Panc1 (cell line): Measurements from ENCODE around the gene MCF2L. TPM values are rescaled to one million over a fixed set of nuclear protein-coding genes. Genes with fewer than 3 reads are reported as not detected.

Experiments
- ATAC-seq: fragments of 200-7000 bp; cut with Tn5 transposase; 2 replicates; pipeline ENCODE4 v1.9.1; 2020; ENCODE audit warnings: mild to moderate bottlenecking, moderate library complexity
- BruUV-seq: library from RNA; stranded (reverse); fragments of 400-500 nt; replicated peaks from 2 replicates; lab custom pipeline; 2021; lab: Mats Ljungman, UMichigan
- CTCF ChIA-PET: fragments of 300-600 bp; sonication (Branson Sonifier 250); formaldehyde crosslinking; loops from one replicate; lab custom pipeline; 2022; ENCODE audit warnings: antibody characterized with exemption; lab: Charles Lee
- POLR2A ChIA-PET: fragments of 300-600 bp; sonication (Branson Sonifier 250); formaldehyde crosslinking; loops from one replicate; lab custom pipeline; 2022; ENCODE audit warnings: antibody characterized with exemption; lab: Charles Lee
- DNase-seq: peaks from one replicate; pipeline ENCODE4 v3.0.0-alpha.2; 2010; ENCODE audit warnings: low read depth, low spot score
- H3K27ac ChIP-seq: 2 replicates; pipeline ENCODE4 v1.5.1; 2011; ENCODE audit warnings: mild to moderate bottlenecking, low read length, inconsistent platforms
- H3K27me3 ChIP-seq: fragments of 200-500 bp; sonication (Bioruptor generic); 2 replicates; pipeline ENCODE4 v1.6.0; 2014; ENCODE audit warnings: low read length, inconsistent platforms; ENCODE audit not compliant: control insufficient read depth, insufficient read depth
- H3K36me3 ChIP-seq: fragments of 200-500 bp; sonication (Bioruptor generic); 2 replicates; pipeline ENCODE4 v1.5.1; 2014; ENCODE audit warnings: inconsistent platforms, mild to moderate bottlenecking, low read length, moderate library complexity; ENCODE audit not compliant: control insufficient read depth, insufficient read depth
- H3K4me1 ChIP-seq: 2 replicates; pipeline ENCODE4 v1.5.1; 2011; ENCODE audit warnings: inconsistent platforms, mild to moderate bottlenecking, low read length, moderate library complexity; ENCODE audit not compliant: control insufficient read depth, insufficient read depth
- H3K4me3 ChIP-seq, 2 experiments: 2 replicates each; pipeline ENCODE4 v1.5.1; 2011 to 2012; ENCODE audit warnings: low read depth in 2 of 2, low read length in 2 of 2, mild to moderate bottlenecking in 2 of 2, inconsistent platforms in 1 of 2, moderate library complexity in 1 of 2
- H3K9me3 ChIP-seq: fragments of 200-500 bp; sonication (Bioruptor generic); 2 replicates; pipeline ENCODE4 v1.5.1; 2014; ENCODE audit warnings: low read depth, mild to moderate bottlenecking, inconsistent platforms, low read length, moderate library complexity; ENCODE audit not compliant: control insufficient read depth, insufficient read depth
- POLR2AphosphoS5 ChIP-seq: IDR thresholded peaks from 2 replicates; pipeline ENCODE4 v1.6.1; 2012; ENCODE audit warnings: mild to moderate bottlenecking, low read depth, low read length, moderate library complexity
- SIN3A ChIP-seq: IDR thresholded peaks from 2 replicates; pipeline ENCODE4 v1.6.1; 2012; ENCODE audit warnings: low read depth, mild to moderate bottlenecking, low read length, moderate library complexity, borderline replicate concordance; ENCODE audit not compliant: insufficient read depth
- TCF7L2 ChIP-seq: IDR thresholded peaks from 2 replicates; pipeline ENCODE4 v1.6.1; 2011; ENCODE audit warnings: mild to moderate bottlenecking, low read depth, low read length, inconsistent platforms
- in situ Hi-C: cut with HindIII; loops from 2 replicates; pipeline ENCODE4 v1.10.0; 2016; ENCODE audit warnings: low sequenced_read_pairs, low pct_unique_long_range_greater_than_20kb
- intact Hi-C: fragments of 100-400 bp; cut with micrococcal nuclease; formaldehyde crosslinking; loops from one replicate; pipeline ENCODE4 v1.10.0; 2022; ENCODE audit not compliant: unreplicated experiment
- total RNA-seq: library from RNA; stranded (reverse); gene quantifications from one replicate; pipeline ENCODE4 v1.2.1, GENCODE V29; 2021; ENCODE audit not compliant: unreplicated experiment
- TF ChIP-seq, protein P1 (sequence below): fragments of 450-650 bp; IDR thresholded peaks from 2 replicates; pipeline ENCODE4 v1.5.1; 2017; ENCODE audit warnings: mild to moderate bottlenecking
- TF ChIP-seq, protein P2 (sequence below), 2 experiments: IDR thresholded peaks; 2 replicates each; pipeline ENCODE4 v1.6.1; 2011 to 2012; ENCODE audit warnings: low read depth in 2 of 2, control low read depth in 1 of 2, low read length in 1 of 2, mild to moderate bottlenecking in 1 of 2, moderate library complexity in 1 of 2; ENCODE audit not compliant: insufficient read depth in 1 of 2

The MCF2L gene
- total RNA-seq, 1 experiment from 2014 or later: 0.57 TPM

DNA sequence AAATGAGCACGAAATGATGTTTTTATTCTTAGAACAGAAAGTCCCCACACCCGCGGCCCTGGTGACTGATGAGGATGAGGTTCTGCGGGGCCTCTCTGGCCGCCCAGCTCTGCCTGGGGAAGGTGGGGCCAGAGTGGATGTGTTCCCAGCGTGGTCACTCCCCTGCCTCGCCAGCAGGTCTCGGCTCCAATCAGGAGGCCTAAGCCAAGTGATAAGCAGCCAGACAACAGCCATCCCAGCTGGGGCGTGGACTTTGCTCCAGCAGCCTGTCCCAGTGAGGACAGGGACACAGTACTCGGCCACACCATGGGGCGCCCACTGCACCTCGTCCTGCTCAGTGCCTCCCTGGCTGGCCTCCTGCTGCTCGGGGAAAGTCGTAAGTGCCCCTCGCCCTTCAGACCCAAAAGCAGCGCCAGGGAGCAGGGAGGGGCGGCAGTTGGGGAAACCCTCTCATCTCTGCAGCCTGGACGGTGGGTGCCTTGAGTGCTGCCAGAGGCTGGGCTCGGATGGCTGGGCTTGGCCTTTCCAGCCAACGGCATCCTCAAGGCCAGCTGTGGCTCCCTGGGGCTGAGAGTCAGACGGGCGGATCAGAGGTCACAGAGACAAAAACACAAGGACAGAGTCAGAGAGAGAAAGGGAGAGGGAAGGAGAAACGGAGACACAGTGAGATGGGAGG is 153.7 kb downstream of the MCF2L start, which contains the start of gene F10:
F10 (plus strand) TSS at position 250 of the 676 bp plus-strand sequence; CDS start at position 307, 57 bp downstream.
- CTCF ChIA-PET: no interaction called here
- H3K27me3 ChIP-seq: no peaks in the 10 kb centered on the region
- no peaks in the 10 kb centered on the region for H3K36me3 ChIP-seq
- no peaks in the 10 kb centered on the region for H3K4me1 ChIP-seq
- TF ChIP-seq POLR2AphosphoS5 (no peak), SIN3A (no peak), TCF7L2 (no peak)
- TF ChIP-seq, protein P1, sequence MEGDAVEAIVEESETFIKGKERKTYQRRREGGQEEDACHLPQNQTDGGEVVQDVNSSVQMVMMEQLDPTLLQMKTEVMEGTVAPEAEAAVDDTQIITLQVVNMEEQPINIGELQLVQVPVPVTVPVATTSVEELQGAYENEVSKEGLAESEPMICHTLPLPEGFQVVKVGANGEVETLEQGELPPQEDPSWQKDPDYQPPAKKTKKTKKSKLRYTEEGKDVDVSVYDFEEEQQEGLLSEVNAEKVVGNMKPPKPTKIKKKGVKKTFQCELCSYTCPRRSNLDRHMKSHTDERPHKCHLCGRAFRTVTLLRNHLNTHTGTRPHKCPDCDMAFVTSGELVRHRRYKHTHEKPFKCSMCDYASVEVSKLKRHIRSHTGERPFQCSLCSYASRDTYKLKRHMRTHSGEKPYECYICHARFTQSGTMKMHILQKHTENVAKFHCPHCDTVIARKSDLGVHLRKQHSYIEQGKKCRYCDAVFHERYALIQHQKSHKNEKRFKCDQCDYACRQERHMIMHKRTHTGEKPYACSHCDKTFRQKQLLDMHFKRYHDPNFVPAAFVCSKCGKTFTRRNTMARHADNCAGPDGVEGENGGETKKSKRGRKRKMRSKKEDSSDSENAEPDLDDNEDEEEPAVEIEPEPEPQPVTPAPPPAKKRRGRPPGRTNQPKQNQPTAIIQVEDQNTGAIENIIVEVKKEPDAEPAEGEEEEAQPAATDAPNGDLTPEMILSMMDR: no peak
- TF ChIP-seq, protein P2, sequence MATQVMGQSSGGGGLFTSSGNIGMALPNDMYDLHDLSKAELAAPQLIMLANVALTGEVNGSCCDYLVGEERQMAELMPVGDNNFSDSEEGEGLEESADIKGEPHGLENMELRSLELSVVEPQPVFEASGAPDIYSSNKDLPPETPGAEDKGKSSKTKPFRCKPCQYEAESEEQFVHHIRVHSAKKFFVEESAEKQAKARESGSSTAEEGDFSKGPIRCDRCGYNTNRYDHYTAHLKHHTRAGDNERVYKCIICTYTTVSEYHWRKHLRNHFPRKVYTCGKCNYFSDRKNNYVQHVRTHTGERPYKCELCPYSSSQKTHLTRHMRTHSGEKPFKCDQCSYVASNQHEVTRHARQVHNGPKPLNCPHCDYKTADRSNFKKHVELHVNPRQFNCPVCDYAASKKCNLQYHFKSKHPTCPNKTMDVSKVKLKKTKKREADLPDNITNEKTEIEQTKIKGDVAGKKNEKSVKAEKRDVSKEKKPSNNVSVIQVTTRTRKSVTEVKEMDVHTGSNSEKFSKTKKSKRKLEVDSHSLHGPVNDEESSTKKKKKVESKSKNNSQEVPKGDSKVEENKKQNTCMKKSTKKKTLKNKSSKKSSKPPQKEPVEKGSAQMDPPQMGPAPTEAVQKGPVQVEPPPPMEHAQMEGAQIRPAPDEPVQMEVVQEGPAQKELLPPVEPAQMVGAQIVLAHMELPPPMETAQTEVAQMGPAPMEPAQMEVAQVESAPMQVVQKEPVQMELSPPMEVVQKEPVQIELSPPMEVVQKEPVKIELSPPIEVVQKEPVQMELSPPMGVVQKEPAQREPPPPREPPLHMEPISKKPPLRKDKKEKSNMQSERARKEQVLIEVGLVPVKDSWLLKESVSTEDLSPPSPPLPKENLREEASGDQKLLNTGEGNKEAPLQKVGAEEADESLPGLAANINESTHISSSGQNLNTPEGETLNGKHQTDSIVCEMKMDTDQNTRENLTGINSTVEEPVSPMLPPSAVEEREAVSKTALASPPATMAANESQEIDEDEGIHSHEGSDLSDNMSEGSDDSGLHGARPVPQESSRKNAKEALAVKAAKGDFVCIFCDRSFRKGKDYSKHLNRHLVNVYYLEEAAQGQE (IDR thresholded peaks at IDR 0.05; ENCODE audit: insufficient read depth in 1 of 2, low read depth in 2 of 2, low read length in 1 of 2): no peak
- no peak within 1 kb of the TSS for H3K4me3 ChIP-seq
- ATAC-seq (peak; percentile 68), DNase-seq (no peak)
- intact Hi-C loops (no loop called here), in situ Hi-C loops (no loop called here)
- H3K27ac ChIP-seq: no peak within 1 kb of the TSS
- no peaks in the 10 kb centered on the region for H3K9me3 ChIP-seq
- POLR2A ChIA-PET: no interaction called here
- no TSS peak for BruUV-seq

DNA sequence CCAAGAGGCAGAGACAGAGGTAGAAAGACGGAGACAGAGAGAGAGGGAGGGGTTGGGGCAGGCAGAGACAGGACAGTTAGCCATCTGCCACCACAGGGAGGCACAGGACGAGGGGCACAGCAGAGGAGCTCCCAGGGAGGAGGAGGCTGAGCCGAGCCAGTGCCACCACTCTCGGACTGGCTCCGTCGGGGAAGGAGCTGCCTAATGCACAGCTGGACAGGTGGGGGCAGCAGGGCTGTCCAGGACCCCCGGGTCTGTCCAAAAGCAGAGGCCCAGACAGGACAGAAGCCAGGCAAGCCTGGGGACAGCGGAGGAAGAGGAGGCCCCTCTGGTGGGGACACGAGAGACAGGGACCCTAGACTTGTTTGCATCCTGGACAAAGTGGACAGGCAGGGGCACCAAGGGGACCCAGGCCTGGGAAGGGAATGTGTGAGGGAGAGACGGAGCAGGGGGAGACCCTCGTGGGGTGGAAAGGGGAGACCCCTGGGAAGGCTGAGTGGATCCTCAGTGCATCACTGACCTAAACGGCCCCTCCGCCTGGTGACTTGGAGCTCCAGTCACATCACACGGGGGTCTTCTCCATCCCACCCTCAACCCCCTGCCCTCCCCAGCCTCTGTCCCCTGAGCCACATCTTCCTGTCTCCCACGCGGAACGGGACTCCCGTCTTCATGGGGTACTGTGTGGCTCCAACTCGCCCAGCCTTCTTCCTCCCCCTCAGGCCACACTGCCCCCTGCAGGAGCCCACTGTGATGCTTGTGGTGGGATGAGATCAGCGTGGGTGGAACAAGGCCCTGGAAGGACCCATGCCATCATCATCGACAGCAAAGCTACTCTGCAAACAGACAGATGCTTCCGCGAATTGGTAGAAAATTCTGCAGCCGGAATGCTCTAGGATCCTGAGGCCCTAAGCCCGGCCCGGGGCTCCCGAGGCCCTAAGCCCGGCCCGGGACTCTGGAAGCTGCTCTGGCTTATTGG is 154.5 kb downstream of the MCF2L start:
- H3K4me3 ChIP-seq: no peak overlapping the region
- POLR2A ChIA-PET: interaction anchor here (0.6 kb wide), 1 partner anchor 105 kb away, joined by 3 read pairs; no protein-coding TSS in a partner anchor
- DNase-seq: no peak
- no peaks in the 10 kb centered on the region for H3K27me3 ChIP-seq
- in situ Hi-C loops (no loop called here), intact Hi-C loops (no loop called here)
- TF ChIP-seq, protein P2 (IDR thresholded peaks at IDR 0.05; ENCODE audit: insufficient read depth in 1 of 2, low read depth in 2 of 2, low read length in 1 of 2): no peak
- TF ChIP-seq POLR2AphosphoS5 (no peak), SIN3A (no peak), TCF7L2 (no peak)
- TF ChIP-seq, protein P1: no peak; the same call in 1 of the 2 replicates
- ATAC-seq: peak; percentile 8; the same call in 1 of the 2 replicates
- H3K36me3 ChIP-seq: no peaks in the 10 kb centered on the region
- no peak overlapping the region for H3K27ac ChIP-seq
- CTCF ChIA-PET: interaction anchor here (0.7 kb wide), 1 partner anchor 54 kb away, joined by 3 read pairs; no protein-coding TSS in a partner anchor
- BruUV-seq: no TSS peak
- H3K4me1 ChIP-seq: no peaks in the 10 kb centered on the region
- H3K9me3 ChIP-seq: no peaks in the 10 kb centered on the region
